ENCODE measurements around the gene RALGAPB.
"Not testable (repeated sequence)": the region's sequence is repeated elsewhere in the genome, so short reads cannot be mapped to it uniquely, and the experiment has no call there.

The RALGAPB gene

GRCh38 chr20:38499366-38499765 lies 26.7 kb downstream of the RALGAPB start:
- DNase-seq = no peak

DNA sequence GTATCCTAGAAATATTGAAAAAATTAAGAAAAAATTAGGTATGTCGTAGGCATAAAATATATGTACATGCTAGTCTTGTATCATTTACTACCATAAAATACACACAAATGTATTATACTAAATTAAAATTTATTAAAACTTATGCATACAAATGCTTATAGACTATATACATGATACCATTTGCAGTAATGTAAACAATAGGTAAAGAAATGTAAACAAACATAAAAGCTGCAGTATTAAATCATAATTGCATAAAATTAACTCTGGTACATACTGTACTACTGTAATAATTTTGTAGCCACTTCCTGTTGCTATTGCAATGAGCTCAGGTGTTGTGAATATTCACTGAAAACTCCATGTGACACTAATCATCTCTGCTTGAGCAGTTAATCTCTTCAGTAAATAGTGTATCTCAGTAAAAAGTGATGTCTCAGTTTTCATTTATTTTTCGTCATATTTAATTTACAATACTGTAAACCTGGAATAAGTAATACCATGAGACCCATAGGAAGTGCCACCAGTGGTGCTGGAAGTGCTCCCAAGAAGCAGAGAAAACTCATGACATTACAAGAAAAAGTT lies 29.3 kb downstream of the RALGAPB start:
- no peak for DNase-seq

DNA sequence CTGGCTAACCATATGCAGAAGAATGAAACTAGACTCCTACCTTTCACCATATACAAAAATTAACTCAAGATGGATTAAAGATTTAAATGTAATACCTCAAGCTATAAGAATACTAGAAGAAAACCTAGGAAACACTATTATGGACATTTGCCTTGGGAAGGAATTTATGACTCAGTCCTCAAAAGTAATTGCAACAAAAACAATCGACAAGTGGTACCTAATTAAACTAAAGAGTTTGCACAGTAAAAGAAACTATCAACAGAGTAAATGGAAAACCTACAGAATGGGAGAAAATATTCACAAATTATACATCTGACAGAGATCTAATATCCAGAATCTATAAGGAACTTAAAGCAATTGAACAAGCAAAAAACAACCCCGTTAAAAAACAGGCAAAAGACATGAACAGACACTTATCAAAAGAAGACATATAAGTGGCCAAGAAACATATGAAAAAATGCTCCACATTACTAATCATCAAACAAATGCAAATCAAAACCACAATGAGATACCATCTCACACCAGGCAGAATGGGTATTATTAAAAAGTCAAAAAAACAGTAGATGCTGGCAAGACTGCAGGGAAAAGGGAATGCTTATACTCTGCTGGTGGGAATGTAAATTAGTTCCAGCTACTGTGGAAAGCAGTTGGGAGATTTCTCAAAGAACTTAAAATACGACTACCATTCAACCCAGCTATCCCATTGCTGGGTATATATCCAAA lies 31.9 kb downstream of the RALGAPB start:
- DNase-seq = no peak

- no peak for DNase-seq
Measured at GRCh38 chr20:38505091-38505455, 32.4 kb downstream of the RALGAPB start.

DNA sequence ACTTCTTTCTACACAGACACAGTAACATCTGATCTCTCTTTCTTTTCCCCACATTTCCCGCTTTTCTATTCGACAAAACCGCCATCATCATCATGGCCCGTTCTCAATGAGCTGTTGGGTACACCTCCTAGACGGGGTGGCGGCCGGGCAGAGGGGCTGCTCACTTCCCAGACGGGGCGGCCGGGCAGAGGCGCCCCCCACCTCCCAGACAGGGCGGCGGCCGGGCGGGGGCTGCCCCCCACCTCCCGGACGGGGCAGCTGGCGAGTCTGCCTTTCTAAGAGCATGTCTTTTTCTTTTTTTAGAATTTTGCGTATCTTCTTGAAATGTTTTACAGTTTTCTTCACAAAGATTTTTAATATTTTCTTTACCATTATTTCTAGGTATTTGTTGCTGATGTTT lies 39.1 kb downstream of the RALGAPB start:
- DNase-seq = not testable (repeated sequence)

DNA sequence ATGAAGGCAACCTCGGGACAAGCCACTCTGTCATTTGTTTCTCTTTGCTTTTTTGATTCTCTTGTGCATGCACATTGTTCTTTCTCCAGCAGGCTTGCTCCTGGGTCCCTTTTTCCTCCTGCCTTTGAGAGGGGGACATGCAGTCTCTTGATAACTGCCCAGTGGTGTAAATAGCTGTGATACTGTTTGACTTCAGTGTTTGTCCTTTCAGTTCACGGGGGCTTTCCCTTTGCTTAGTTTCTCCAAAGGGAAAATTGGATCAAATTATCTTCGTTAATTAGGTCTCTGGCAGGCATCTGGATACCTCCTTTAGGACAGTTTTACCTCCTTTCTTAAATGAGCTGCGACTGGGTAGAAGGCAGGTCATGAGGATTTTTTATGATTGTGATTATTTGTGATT lies 41.5 kb downstream of the RALGAPB start:
- no peak for DNase-seq

DNA sequence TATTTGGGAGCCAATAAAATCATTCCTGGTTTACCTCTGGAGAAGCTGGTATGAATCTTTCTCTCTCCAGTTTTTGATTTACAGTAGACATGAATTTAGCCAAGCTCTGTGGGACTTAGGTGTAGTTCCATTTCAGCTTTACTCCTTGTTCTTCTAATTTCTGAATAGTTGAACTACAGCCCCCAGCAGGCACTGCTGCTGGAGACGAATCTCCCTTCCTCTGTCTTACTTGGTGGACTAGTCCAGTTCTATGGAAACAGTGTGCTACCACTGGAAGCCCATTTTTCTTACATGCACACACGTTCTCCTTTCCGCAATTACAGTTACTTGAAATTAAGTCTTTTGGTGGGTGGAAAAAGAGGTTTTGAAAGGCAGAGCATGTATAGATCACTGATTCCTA lies 42.3 kb downstream of the RALGAPB start:
- DNase-seq = no peak

DNA sequence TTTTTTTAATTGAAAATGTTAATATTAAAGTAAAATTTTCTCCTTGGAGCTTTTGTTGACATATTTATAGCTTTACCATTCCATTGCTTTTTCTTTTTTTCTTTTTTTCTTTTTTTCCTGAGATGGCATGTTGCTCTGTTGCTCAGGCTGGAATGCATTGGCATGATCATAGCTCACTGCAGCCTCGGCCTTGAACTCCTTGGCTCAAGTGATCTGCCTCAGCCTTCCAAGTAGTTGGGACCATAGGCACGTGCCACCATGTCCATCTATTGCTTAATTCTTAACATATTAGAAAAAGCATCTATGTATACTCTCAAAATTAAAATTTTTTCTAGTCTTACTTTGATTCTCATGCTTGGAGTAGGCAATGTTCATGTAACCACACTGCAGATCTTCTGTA lies 43.0 kb downstream of the RALGAPB start:
- no peak for DNase-seq

GRCh38 chr20:38519426-38519825 lies 46.8 kb downstream of the RALGAPB start:
- no peak for DNase-seq

DNA sequence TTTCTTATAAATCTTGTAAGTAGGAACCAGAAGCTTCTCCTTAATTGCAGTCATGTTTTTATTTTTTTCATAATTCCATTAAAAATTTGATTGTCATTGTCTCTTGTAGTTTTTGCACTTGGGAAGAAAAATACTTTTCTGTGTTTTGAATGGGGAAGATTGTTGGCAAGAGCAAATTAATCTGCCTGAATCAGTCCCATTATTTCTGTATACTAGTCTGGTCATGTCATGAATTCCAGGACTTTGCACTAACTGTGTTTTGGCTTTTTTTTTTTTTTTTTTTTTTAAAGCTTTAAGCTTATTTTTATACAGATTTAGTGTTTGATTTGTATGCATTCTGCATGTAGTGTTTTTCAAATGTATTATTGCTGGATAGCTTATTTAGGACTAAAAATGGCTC lies 47.6 kb downstream of the RALGAPB start:
- DNase-seq = no peak

GRCh38 chr20:38523697-38524096 lies 51.1 kb downstream of the RALGAPB start:
- no peak for DNase-seq

DNA sequence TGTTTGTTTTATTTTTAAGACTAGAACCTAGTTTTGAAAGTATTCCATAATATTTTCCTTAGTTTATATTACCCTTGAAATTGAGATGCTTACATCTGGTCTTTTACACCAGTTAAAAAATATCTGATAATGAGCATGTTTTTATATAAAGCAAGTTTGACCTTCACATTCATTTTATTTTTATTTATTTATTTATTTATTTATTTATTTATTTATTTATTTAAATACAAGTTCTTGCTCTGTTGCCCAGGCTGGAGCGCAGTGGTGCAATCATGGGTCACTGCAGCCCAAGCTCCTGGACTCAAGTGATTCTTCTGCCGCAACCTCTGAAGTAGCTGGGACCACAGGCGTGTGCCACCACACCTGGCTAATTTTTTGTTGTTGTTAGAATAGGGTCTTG lies 55.5 kb downstream of the RALGAPB start:
- DNase-seq = no peak

DNA sequence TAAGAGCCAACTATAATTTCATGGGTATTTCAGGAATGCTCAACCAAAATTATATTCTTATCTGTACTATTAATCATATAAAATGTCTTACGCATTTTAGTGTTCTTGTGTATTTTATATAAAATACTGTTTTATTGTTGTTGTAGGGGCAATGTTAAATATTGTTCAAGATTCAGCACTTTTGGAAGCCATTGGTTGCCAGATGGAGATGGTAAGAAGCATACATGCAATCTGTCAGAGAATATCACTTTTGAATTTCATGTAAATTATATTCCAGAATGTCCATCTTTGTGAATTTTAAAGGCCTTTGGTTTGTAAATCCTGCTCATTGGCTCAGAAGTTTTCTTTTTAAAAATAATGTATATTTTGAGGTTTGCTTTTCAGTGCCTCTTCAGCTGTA lies 58.4 kb downstream of the RALGAPB start:
- no peak for DNase-seq

GRCh38 chr20:38534756-38535155 lies 62.1 kb downstream of the RALGAPB start:
- no peak for DNase-seq

DNA sequence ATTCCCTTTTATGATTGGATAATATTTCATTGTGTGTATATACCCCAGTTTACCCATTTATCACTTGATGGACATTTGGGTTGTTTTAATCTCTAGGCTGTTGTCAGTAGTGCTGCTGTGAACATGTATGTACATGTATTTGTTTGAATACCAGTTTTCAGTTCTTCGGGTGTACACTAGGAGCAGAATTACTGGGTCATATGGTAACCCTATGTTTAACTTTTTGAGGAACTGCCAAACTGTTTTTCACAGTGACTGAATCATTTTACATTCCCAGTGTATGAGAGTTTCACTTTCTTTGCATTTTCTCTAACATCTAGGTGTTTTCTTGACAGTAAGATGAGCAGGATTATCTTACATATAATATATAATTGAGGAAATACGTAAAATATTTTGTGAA lies 63.7 kb downstream of the RALGAPB start:
- DNase-seq = no peak

DNA sequence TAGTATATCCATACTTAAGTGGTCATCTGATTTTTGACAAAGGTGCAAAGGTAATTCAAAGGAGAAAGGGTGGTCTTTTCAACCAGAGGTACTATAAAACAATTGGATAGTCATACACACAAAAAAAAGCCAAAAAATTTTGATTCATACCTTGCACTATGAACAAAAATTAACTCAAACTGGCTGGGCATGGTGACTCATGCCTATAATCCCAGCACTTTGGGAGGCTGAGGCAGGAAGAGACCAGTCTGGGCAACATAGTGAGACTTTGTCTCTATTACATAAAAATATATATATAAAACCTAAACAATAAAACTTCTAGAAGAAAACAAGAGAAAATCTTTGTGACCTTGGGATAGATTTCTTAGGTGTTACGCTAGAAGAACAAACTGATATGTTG lies 64.5 kb downstream of the RALGAPB start:
- no peak for DNase-seq

- no peak for DNase-seq
Measured at GRCh38 chr20:38538789-38539188, 66.1 kb downstream of the RALGAPB start.

GRCh38 chr20:38543014-38543906 lies 70.6 kb downstream of the RALGAPB start:
- no peak for DNase-seq

- DNase-seq = no peak
Measured at GRCh38 chr20:38545771-38546170, 73.1 kb downstream of the RALGAPB start.

GRCh38 chr20:38547288-38548085 lies 74.8 kb downstream of the RALGAPB start:
- no peak for DNase-seq

DNA sequence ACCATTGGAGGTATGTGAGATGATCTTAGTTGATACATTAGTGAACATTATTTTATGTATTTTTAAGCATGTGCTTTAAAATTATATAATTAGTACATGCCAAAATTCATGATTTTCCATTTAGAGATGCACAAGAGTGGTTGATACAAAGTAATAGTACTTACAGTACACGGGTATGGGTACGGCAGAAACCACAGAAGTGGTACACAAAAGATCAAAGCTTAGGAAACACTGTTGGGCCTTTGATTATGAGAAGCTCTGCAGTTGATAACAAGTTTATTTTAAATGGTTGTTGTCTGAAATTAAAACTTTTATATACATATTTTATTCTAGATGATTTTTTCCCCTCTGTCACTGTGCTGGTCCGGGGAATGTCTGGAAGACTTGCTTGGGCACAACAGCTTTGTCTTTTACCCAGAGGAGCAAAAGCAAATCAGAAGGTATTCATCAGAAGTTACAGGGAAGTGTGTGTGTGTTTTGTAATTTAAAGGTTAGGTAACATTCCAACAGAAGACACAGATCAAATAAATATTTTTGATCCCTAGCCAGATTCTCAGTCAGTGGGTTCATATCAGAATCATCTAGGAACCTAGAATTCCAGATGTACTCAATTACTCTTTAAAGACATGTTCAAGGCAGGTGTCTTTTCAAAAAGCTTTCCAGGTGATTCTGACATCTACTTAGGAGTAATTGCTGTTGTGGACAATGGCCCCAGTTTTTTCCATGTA lies 75.9 kb downstream of the RALGAPB start:
- no peak for DNase-seq

- DNase-seq = no peak
Measured at GRCh38 chr20:38550274-38550673, 77.6 kb downstream of the RALGAPB start.

Measured in CD4-positive, alpha-beta T cell treated with Interferon alpha-2 for 1 hour (primary cell).